GM19468 (cell line): ENCODE measurements around the gene ARVCF.

Source experiments
- ATAC-seq: cut with Tn5 transposase; IDR thresholded peaks from one replicate; pipeline ENCODE4 v1.9.1; 2021; ENCODE audit warnings: mild to moderate bottlenecking, moderate library complexity, moderate number of reproducible peaks; ENCODE audit not compliant: unreplicated experiment; ENCODE audit errors: extremely low read depth

The ARVCF gene

GRCh38 chr22:19976671-19977070 is 40.0 kb downstream of the ARVCF start:
- no peak for ATAC-seq

- no peak for ATAC-seq
Observed at GRCh38 chr22:19975707-19976035, 41.0 kb downstream of the ARVCF start.

DNA sequence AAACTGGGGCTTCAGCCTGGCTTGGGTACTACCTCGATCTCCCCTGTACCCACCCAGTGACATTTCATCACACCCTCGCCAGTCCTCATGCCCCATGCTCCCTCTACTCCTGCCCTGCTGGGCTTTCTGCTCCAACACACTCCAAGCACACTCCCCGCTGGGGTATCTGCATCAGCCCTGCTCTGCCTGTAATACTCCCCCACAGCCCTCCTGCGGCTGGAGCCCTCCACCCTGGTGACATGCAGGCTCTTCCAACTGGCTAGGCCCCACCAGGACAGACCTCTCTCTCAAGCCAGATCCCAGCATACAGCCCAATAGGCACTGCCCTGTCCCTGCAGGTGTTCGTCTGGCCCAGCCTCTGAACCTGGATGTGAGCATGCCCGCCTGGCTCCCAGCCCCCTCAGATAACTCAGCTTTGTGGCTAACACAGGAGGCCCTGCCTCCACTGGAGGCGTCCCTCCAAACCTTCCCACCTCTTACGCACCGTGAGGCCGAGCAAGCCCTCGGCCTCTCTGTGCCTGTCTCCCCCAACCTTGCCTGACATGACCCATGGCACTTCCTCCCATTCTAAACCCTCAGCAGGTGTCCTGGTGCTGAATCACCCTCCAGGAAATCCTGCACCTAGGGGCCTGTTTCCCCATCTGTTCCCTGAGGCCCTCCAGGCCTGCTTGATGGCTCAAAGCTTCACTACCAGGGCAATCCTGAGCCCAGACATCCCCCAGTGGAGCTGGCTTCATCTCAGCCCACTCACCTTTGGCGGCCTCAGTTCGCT is 41.5 kb downstream of the ARVCF start:
- no peak for ATAC-seq

- no peak for ATAC-seq
Observed at GRCh38 chr22:19974268-19974861, 42.3 kb downstream of the ARVCF start.

- ATAC-seq = no peak
Observed at GRCh38 chr22:19973551-19974267, 42.9 kb downstream of the ARVCF start.

DNA sequence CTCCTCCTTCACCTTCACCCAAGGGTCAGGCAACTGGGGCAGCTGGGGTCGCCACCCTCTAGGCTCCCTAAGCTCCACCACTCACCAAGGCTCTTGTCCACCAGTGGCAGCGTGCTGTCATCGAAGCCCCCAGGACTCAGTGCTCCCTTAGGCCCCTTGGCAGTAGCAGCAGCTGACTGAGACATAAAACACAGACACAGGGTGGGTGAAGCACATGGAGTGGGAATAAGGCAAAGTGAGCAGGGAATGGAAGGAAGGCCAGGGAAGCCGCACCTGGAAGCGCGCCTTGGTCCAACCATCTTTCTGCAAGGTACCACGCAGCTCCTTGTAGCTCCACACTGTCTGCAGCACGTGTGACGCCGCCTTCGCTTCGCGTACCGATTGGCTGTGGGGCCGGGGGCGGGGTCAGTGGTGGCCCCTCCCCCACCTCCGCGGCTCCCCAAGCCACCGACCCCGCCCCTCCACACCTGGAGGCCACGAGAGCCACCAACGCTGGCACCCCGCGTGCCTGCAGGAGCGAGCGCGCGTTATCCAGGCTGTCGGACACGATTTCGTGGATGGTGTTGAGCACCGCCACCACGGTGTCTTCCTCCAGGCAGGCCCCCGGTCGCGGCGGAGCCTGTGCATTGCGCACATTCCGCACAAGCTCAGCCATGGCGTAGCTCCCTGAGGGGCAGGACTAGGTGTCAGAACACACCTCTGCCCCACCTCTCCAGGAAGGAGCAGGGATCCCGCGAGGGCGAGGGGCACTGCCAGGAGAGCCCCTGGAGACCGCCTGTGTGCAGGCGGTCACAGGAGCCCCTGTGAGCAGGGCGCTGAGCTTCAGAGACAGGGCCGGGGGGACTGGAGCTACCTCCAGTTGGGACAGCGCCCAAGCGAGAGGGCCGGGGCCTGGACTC is 43.7 kb downstream of the ARVCF start:
- no peak for ATAC-seq

- no peak for ATAC-seq
Observed at GRCh38 chr22:19972251-19972650, 44.4 kb downstream of the ARVCF start.

DNA sequence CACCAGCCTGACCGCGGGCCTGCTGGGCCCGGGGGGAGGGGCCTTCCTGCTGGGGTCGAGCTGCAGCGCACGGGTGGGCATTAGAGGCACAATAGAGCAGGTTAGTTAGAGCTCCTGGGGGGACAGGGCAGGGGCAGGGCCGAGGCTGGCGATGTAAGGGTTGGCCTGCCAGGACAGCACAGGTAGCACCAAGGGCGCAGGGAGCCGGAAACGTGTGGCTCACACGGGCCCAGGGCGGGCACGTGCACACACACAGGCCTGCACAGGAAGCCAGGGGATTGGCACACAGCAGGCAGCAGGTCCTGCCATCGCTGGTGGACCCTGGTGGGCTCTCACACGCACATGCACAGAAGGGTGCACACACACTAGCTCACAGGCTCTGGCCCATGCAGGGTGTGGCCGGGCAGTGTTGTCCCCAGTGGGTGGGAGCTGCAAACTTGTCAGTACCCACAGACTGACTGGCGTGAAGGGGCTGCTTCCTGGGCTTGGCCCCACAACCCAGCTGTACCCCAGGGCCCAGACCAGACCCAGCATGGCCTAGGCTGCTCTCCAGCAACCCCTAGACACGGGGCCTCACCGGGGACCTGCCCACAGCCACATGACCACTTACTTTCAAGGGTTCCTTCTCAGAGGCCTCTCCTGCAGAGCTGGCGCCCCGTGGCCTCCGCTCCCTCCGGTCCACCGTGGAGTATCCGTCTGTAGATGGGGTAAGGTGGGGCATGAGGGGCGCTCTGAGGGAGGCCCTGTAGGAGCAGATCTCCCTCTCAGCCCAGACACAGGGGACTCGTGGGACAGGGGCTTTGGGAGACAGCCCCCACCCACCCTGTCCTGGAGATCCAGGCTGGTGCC is 45.1 kb downstream of the ARVCF start:
- ATAC-seq = no peak

DNA sequence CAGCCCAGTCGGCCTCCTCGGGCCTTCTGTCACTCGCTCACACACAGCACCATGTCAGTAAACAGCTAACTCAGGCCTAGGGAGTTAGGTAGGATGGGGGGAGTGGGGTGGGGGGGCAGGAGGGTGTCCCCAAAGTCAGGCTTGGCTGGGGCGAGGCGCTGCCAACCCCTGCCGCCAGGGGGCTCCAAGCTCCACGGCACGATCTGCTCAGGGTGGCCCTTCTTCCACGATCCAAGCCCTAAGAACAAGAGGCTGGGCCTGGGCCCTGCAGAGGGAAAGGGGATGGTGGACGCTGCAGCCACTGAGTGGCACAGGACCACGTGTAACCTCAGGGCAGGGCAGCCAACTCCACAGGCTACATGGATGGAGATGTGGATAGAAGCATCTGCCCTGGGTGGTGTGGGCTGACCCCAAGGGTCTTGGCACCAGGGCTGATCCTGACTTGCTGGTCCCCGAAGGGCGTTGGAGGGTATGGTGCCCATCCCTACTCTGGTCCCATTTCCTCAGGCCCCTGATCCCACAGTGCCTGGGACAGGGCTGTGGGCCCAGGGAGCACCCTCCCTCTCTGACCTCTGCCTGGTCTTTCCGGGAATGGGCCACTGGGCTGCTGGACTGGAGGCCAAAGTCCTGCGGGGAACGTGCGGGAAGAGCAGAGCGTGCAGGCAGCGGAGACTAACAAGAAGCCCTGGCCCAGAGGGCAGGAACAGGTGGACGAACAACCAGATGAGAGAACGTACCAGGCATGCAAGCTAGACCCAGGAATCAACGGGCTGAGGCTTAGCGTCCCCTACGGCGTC is 45.9 kb downstream of the ARVCF start:
- no peak for ATAC-seq

GRCh38 chr22:19970031-19970478 is 46.6 kb downstream of the ARVCF start:
- ATAC-seq = no peak

GRCh38 chr22:19969141-19969928 is 47.3 kb downstream of the ARVCF start:
- ATAC-seq = no peak

DNA sequence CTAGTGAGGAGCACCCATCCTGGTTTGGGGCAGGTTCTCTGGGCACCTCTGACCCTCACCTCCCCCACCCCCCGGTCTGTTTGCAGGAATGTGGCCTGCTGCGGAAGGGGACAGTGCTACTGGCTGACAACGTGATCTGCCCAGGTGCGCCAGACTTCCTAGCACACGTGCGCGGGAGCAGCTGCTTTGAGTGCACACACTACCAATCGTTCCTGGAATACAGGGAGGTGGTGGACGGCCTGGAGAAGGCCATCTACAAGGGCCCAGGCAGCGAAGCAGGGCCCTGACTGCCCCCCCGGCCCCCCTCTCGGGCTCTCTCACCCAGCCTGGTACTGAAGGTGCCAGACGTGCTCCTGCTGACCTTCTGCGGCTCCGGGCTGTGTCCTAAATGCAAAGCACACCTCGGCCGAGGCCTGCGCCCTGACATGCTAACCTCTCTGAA is 48.2 kb downstream of the ARVCF start:
- ATAC-seq = no peak

GRCh38 chr22:19967850-19968449 is 48.7 kb downstream of the ARVCF start:
- no peak for ATAC-seq

GRCh38 chr22:19966908-19967750 is 49.5 kb downstream of the ARVCF start:
- no peak for ATAC-seq

DNA sequence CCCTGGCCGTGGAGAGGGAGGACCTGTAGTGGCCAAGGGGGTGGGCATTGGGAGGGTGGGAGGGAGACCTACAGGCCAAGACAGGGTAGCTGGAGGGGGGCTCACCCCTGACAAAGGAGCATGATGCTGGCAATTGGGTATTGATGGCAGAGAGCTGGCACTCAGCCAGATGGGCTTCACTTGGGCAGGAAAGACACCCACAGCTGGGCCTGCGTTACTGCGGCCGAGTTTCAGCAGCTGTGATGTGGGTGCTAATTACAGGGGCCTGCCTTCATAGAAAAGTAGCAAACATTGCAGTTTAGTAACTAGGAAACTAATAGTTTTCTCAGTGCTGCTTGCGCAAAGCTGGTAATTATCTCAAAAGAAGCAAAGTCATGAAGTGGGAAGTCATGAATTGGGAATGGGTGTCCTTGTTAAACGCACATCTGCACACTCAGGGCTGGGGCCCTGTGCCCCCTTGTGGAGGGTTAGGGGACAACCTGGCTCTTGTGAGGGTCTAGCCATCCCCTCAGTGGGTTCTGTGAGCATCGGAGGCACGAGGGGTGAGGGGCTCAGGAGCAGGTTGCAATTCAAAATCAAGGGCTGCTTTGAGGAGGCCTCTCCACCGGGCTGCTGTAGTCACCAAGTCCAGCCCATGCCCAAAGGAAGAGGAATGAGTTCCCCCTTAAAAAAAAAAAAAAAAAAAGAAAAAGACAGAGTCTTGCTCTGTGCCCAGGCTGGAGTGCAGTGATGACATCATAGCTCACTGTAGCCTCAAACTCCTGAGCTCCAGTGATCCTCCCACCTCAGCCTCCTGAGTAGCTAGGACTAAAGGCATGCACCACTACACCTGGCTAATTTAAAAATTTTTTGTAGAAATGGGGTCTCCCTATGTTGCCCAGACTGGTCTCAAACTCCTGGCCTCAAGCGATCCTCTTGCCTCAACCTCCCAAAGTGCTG is 50.6 kb downstream of the ARVCF start:
- ATAC-seq = no peak
